ENCODE data around the gene SGCD. TPM values are rescaled to one million over a fixed set of nuclear protein-coding genes. Genes with fewer than 3 reads are reported as not detected.
"Not testable (repeated sequence)": the region's sequence is repeated elsewhere in the genome, so short reads cannot be mapped to it uniquely, and the experiment has no call there.

The SGCD gene
- total RNA-seq, 1 donor = under 0.01 TPM

- no peak for DNase-seq (ENCODE audit: low read depth in 2 of 3, low spot score in 2 of 3)
These were observed 225.9 kb downstream of the SGCD start for GRCh38 chr5:156552855-156553358.

GRCh38 chr5:156556666-156557406 lies 229.9 kb downstream of the SGCD start:
- DNase-seq (ENCODE audit: low read depth in 2 of 3, low spot score in 2 of 3) = no peak

GRCh38 chr5:156560002-156560401 lies 233.0 kb downstream of the SGCD start:
- DNase-seq (ENCODE audit: low read depth in 2 of 3, low spot score in 2 of 3) = no peak

GRCh38 chr5:156561651-156562050 lies 234.7 kb downstream of the SGCD start:
- DNase-seq (ENCODE audit: low read depth in 2 of 3, low spot score in 2 of 3) = no peak

GRCh38 chr5:156570615-156571014 lies 243.7 kb downstream of the SGCD start:
- no peak for DNase-seq (ENCODE audit: low read depth in 2 of 3, low spot score in 2 of 3)

GRCh38 chr5:156581725-156582124 lies 254.8 kb downstream of the SGCD start:
- DNase-seq (ENCODE audit: low read depth in 2 of 3, low spot score in 2 of 3) = no peak

- no peak for DNase-seq (ENCODE audit: low read depth in 2 of 3, low spot score in 2 of 3)
These were observed 255.2 kb downstream of the SGCD start for GRCh38 chr5:156582193-156582598.

- DNase-seq (ENCODE audit: low read depth in 2 of 3, low spot score in 2 of 3) = no peak
These were observed 257.9 kb downstream of the SGCD start for GRCh38 chr5:156584871-156585270.

- DNase-seq (ENCODE audit: low read depth in 2 of 3, low spot score in 2 of 3) = no peak
These were observed 259.0 kb downstream of the SGCD start for GRCh38 chr5:156585999-156586398.

- DNase-seq (ENCODE audit: low read depth in 2 of 3, low spot score in 2 of 3) = no peak
These were observed 260.0 kb downstream of the SGCD start for GRCh38 chr5:156587012-156587411.

- no peak for DNase-seq (ENCODE audit: low read depth in 2 of 3, low spot score in 2 of 3)
These were observed 261.3 kb downstream of the SGCD start for GRCh38 chr5:156588306-156588705.

GRCh38 chr5:156589104-156589945 lies 262.4 kb downstream of the SGCD start:
- no peak for DNase-seq (ENCODE audit: low read depth in 2 of 3, low spot score in 2 of 3)

GRCh38 chr5:156589946-156590216 lies 262.9 kb downstream of the SGCD start:
- no peak for DNase-seq (ENCODE audit: low read depth in 2 of 3, low spot score in 2 of 3)

- DNase-seq (ENCODE audit: low read depth in 2 of 3, low spot score in 2 of 3) = no peak
These were observed 264.0 kb downstream of the SGCD start for GRCh38 chr5:156590978-156591377.

- DNase-seq (ENCODE audit: low read depth in 2 of 3, low spot score in 2 of 3) = no peak
These were observed 264.7 kb downstream of the SGCD start for GRCh38 chr5:156591631-156592030.

- DNase-seq (ENCODE audit: low read depth in 2 of 3, low spot score in 2 of 3) = no peak
These were observed 266.6 kb downstream of the SGCD start for GRCh38 chr5:156593546-156593945.

GRCh38 chr5:156594406-156594805 lies 267.4 kb downstream of the SGCD start:
- no peak for DNase-seq (ENCODE audit: low read depth in 2 of 3, low spot score in 2 of 3)

GRCh38 chr5:156595132-156595787 lies 268.3 kb downstream of the SGCD start:
- no peak for DNase-seq (ENCODE audit: low read depth in 2 of 3, low spot score in 2 of 3)

GRCh38 chr5:156597276-156597675 lies 270.3 kb downstream of the SGCD start:
- no peak for DNase-seq (ENCODE audit: low read depth in 2 of 3, low spot score in 2 of 3)

- DNase-seq (ENCODE audit: low read depth in 2 of 3, low spot score in 2 of 3) = no peak
These were observed 272.0 kb downstream of the SGCD start for GRCh38 chr5:156598964-156599363.

GRCh38 chr5:156610582-156610981 lies 283.6 kb downstream of the SGCD start:
- not testable (repeated sequence) for DNase-seq (ENCODE audit: low read depth in 2 of 3, low spot score in 2 of 3)

Data from hematopoietic multipotent progenitor cell (in vitro differentiated cells).